DND-41 (cell line): Measurements from ENCODE around the gene DUSP6.

Experiments
- ATAC-seq: fragments of 200-7000 bp; cut with Tn5 transposase; 3 replicates; pipeline ENCODE4 v1.9.1; 2021; ENCODE audit warnings: low read depth; ENCODE audit not compliant: insufficient read depth
- DNase-seq: peaks from one replicate; pipeline ENCODE4 v3.0.0-alpha.2; 2020
- H2AFZ ChIP-seq: 2 replicates; pipeline ENCODE4 v1.6.0; 2012; ENCODE audit warnings: low read depth, low read length
- H3K27ac ChIP-seq: 2 replicates; pipeline ENCODE4 v1.5.1; 2012; ENCODE audit warnings: low read length, inconsistent platforms
- H3K27me3 ChIP-seq: fragments of 200-600 bp; sonication (generic); 2 replicates; pipeline ENCODE4 v1.6.0; 2012; ENCODE audit warnings: low read length, mild to moderate bottlenecking, inconsistent platforms; ENCODE audit not compliant: insufficient read depth, poor library complexity
- H3K36me3 ChIP-seq: 2 replicates; pipeline ENCODE4 v1.5.1; 2012; ENCODE audit warnings: low read length, inconsistent platforms; ENCODE audit not compliant: insufficient read depth
- H3K4me1 ChIP-seq: 2 replicates; pipeline ENCODE4 v1.5.1; 2012; ENCODE audit warnings: mild to moderate bottlenecking, low read length; ENCODE audit not compliant: insufficient read depth
- H3K4me2 ChIP-seq: 2 replicates; pipeline ENCODE4 v1.6.0; 2012; ENCODE audit warnings: mild to moderate bottlenecking, moderate library complexity, low read length, inconsistent platforms; ENCODE audit not compliant: insufficient read depth
- H3K4me3 ChIP-seq, 2 experiments: fragments of 200-600 bp in 1 of 2; shearing (Covaris generic) in 1 of 2; 2 replicates each; pipeline ENCODE4 v1.5.1; 2012 to 2016; ENCODE audit warnings: inconsistent platforms in 2 of 2, low read length in 2 of 2, mild to moderate bottlenecking in 2 of 2, low read depth in 1 of 2, moderate library complexity in 1 of 2
- H3K79me2 ChIP-seq: 2 replicates; pipeline ENCODE4 v1.6.0; 2012; ENCODE audit warnings: low read length, inconsistent platforms; ENCODE audit not compliant: insufficient read depth
- H3K9ac ChIP-seq: 2 replicates; pipeline ENCODE4 v1.6.0; 2012; ENCODE audit warnings: low read depth, mild to moderate bottlenecking, inconsistent platforms, low read length, moderate library complexity
- H3K9me3 ChIP-seq: 2 replicates; pipeline ENCODE4 v1.5.1; 2012; ENCODE audit warnings: low read length, moderate library complexity, mild to moderate bottlenecking, inconsistent platforms; ENCODE audit not compliant: insufficient read depth, severe bottlenecking
- H4K20me1 ChIP-seq: 2 replicates; pipeline ENCODE4 v1.6.0; 2012; ENCODE audit warnings: low read length; ENCODE audit not compliant: insufficient read depth
- EZH2 ChIP-seq: IDR thresholded peaks from 3 replicates; pipeline ENCODE4 v1.6.1; 2012; ENCODE audit warnings: borderline replicate concordance, low read depth, mild to moderate bottlenecking, moderate library complexity, low read length, inconsistent platforms; ENCODE audit not compliant: severe bottlenecking
- TF ChIP-seq, protein P1 (sequence below): IDR thresholded peaks from 2 replicates; pipeline ENCODE4 v1.5.1; 2012; ENCODE audit warnings: borderline replicate concordance, low read length, moderate library complexity, mild to moderate bottlenecking; ENCODE audit not compliant: poor library complexity, severe bottlenecking; ENCODE audit errors: extremely low read depth

DUSP6 gene

DNA sequence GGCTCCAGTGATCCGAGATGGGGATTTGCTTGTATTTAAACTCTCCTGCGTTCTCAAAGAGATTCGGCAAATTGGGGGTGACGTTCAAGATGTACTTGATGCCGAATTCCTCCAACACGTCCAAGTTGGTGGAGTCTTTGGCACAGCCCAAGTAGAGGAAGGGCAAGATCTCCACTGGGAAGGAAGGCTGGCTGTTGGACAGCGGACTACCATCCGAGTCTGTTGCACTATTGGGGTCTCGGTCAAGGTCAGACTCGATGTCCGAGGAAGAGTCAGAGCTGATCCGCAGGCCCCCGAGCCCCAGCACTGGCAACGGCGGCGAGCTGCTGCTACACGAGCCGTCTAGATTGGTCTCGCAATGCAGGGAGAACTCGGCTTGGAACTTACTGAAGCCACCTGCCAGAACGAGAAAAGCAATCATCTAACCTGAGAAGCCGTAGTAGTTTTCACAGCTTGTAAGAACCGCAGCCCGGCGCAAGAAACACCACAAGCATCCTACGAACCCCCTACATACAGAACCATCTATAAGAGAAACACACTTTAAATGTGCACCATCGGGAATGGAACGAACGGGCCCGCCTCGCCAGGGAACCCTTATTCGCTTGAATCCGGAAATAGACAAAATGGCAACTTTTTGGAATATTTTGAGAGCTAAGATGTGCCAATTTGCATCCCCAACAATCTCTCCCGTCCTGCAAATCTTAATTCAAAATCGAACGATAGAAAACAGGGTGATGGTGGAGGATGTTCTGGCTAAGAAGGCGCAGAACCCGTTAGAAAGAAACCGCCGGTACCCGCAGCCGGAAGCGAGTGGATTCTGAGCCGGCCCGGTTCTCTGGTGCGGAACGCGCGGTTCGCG is 1.4 kb downstream of the DUSP6 start:
- Histone ChIP-seq H3K27me3 (no peaks in the 10 kb centered on the region), H3K4me1 (peaks cover 61% of the 10 kb centered on the region), H3K9ac (peak overlapping the region; percentile 91), H3K36me3 (peaks cover 54% of the 10 kb centered on the region), H4K20me1 (peaks cover 46% of the 10 kb centered on the region), H3K4me3 (peak overlapping the region; percentile 76 to 97), H2AFZ (no peak overlapping the region), H3K9me3 (no peaks in the 10 kb centered on the region), H3K27ac (peak overlapping the region; percentile 96), H3K79me2 (peaks cover 85% of the 10 kb centered on the region), H3K4me2 (peak overlapping the region; percentile 78)
- TF ChIP-seq EZH2: no peak
- TF ChIP-seq, protein P1, sequence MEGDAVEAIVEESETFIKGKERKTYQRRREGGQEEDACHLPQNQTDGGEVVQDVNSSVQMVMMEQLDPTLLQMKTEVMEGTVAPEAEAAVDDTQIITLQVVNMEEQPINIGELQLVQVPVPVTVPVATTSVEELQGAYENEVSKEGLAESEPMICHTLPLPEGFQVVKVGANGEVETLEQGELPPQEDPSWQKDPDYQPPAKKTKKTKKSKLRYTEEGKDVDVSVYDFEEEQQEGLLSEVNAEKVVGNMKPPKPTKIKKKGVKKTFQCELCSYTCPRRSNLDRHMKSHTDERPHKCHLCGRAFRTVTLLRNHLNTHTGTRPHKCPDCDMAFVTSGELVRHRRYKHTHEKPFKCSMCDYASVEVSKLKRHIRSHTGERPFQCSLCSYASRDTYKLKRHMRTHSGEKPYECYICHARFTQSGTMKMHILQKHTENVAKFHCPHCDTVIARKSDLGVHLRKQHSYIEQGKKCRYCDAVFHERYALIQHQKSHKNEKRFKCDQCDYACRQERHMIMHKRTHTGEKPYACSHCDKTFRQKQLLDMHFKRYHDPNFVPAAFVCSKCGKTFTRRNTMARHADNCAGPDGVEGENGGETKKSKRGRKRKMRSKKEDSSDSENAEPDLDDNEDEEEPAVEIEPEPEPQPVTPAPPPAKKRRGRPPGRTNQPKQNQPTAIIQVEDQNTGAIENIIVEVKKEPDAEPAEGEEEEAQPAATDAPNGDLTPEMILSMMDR: peak; percentile 2
- ATAC-seq: no peak
- peak; percentile 49 for DNase-seq

DNA sequence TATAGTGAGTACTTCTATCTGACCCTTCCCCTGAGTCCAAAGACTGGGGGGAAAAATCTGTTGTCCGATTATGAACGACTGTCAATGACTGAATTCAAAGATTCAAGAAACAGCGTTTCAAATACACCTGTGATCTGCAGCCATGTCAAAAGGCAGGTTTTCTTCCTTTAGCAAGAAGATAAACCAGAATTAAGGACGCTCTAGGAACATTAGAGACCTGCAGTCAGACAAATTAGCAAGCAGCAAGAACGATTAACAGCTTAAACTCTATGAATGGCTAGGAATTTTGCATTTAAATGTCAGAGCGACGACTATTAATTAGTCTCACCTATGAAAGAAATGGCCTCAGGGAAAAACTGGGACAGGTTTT is 2.1 kb downstream of the DUSP6 start:
- H4K20me1 ChIP-seq: peaks cover 46% of the 10 kb centered on the region

DNA sequence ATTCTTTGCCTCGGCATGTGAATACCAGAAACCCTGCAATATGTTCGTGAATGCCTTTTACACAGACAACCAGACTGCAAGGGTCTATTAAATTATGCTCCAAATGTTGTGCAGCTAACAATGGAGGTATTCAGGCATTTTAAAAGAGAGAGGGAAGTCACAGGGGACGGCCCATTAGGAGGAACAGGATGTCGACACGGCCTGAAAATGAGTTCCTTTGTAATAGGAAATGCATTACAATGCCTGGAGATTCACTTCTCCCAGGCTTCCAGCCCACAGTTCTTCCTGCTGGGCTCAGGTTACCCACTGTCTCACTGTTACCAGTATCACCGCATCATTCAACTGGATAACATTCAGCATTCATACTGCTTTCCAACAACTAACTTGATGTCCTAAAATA is 2.5 kb downstream of the DUSP6 start:
- DNase-seq (peak; percentile 54), ATAC-seq (no peak)
- Histone ChIP-seq H3K79me2 (peaks cover 95% of the 10 kb centered on the region), H3K4me3 (peak overlapping the region; percentile 76 to 97), H3K9me3 (no peaks in the 10 kb centered on the region), H2AFZ (no peak overlapping the region), H3K9ac (peak overlapping the region; percentile 91), H3K4me2 (peak overlapping the region; percentile 78), H3K27me3 (no peaks in the 10 kb centered on the region), H3K36me3 (peaks cover 54% of the 10 kb centered on the region), H3K4me1 (peaks cover 61% of the 10 kb centered on the region), H3K27ac (peak overlapping the region; percentile 96), H4K20me1 (peaks cover 46% of the 10 kb centered on the region)
- TF ChIP-seq, protein P1: no peak
- no peak for TF ChIP-seq EZH2

More for the DNA sequence above, 2.1 kb downstream of the DUSP6 start:
- DNase-seq (no peak), ATAC-seq (no peak)
- Histone ChIP-seq H3K36me3 (peaks cover 54% of the 10 kb centered on the region), H3K4me1 (peaks cover 61% of the 10 kb centered on the region), H3K27ac (peak overlapping the region; percentile 96), H2AFZ (no peak overlapping the region), H3K4me3 (peak overlapping the region; percentile 76 to 97), H3K4me2 (peak overlapping the region; percentile 78), H3K9ac (peak overlapping the region; percentile 91), H3K79me2 (peaks cover 91% of the 10 kb centered on the region), H3K27me3 (no peaks in the 10 kb centered on the region), H3K9me3 (no peaks in the 10 kb centered on the region)
- TF ChIP-seq, protein P1: no peak
- TF ChIP-seq EZH2: no peak
